Muscle layer of duodenum (tissue), 2 donors: ENCODE results near the gene SCN8A.
"Not testable (repeated sequence)": the region's sequence is repeated elsewhere in the genome, so short reads cannot be mapped to it uniquely, and the experiment has no call there.

Experiments
- H3K27ac ChIP-seq: one replicate; pipeline ENCODE4 v1.7.0; 2013; ENCODE audit warnings: mild to moderate bottlenecking, low read length
- H3K27me3 ChIP-seq: one replicate; pipeline ENCODE4 v1.7.0; 2013; ENCODE audit warnings: low read depth, mild to moderate bottlenecking, control low read depth, low read length
- H3K36me3 ChIP-seq, 2 donors: one replicate each; pipeline ENCODE4 v1.7.0; 2013; ENCODE audit warnings: low read length in 2 of 2, control low read depth in 1 of 2, mild to moderate bottlenecking in 1 of 2; ENCODE audit not compliant: insufficient read depth in 2 of 2, control insufficient read depth in 1 of 2
- H3K4me1 ChIP-seq, 2 donors: one replicate each; pipeline ENCODE4 v1.7.0; 2013; ENCODE audit warnings: low read length in 2 of 2, mild to moderate bottlenecking in 2 of 2, control low read depth in 1 of 2, moderate library complexity in 1 of 2; ENCODE audit not compliant: insufficient read depth in 2 of 2, control insufficient read depth in 1 of 2
- H3K4me3 ChIP-seq, 2 donors: one replicate each; pipeline ENCODE4 v1.7.0; 2013; ENCODE audit warnings: low read length in 2 of 2, low read depth in 1 of 2, mild to moderate bottlenecking in 1 of 2
- H3K9me3 ChIP-seq, 2 donors: one replicate each; pipeline ENCODE4 v1.7.0; 2013; ENCODE audit warnings: low read length in 2 of 2, control low read depth in 1 of 2, mild to moderate bottlenecking in 1 of 2; ENCODE audit not compliant: control insufficient read depth in 1 of 2
- donor health status: healthy.

SCN8A gene

GRCh38 chr12:51592034-51592705, 1.1 kb downstream of the SCN8A start:
- Histone ChIP-seq H3K4me3 (no peak overlapping the region), H3K27ac (no peak overlapping the region), H3K27me3 (peaks cover 11% of the 10 kb centered on the region), H3K4me1 (peaks cover 0 to 15% of the 10 kb centered on the region in 2 donors), H3K36me3 (no peaks in the 10 kb centered on the region), H3K9me3 (no peaks in the 10 kb centered on the region)

DNA sequence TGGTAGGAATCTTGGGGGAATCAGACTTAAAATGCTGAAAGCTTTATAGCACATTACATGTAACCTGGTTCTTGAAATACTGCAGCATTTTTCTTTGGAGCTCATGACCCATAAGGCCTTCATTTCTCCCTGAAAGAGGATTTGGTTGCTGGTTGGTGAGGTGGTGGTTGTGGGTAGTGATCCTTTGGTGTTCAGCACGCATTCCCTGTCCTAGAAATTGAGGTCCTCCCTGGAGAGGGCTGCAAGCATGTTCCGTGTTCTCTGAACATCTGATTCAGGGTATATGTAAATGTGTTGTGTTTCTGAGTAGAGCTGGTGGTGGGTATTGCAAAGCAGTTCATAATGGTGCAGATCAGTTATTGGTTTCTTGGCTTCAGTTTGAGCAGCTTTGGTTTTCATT, 2.0 kb downstream of the SCN8A start:
- H3K4me3 ChIP-seq: no peak overlapping the region
- peaks cover 11% of the 10 kb centered on the region for H3K27me3 ChIP-seq
- H3K4me1 ChIP-seq: peaks cover 0 to 15% of the 10 kb centered on the region in 2 donors
- no peaks in the 10 kb centered on the region for H3K9me3 ChIP-seq
- no peaks in the 10 kb centered on the region for H3K36me3 ChIP-seq
- H3K27ac ChIP-seq: no peak overlapping the region

DNA sequence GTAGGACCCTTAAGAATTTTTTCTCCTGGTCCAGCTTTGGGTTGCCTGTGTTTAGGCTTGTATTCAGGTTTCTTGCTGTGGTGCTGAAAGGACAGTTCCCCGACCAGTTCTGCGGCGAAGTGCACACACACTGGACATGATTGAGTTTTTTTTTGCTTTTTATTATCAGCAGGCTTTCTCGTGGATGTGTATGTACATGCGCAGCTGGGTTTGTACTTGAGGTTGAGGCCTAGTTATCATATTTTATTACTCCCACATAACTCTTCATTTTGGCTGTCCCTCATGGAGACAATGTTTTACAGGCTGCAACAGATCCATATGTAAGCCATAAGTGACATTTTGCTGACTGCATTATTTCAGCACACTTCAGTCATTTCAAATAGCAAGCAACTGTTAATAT, 2.5 kb downstream of the SCN8A start:
- no peak overlapping the region for H3K27ac ChIP-seq
- peaks cover 11% of the 10 kb centered on the region for H3K27me3 ChIP-seq
- no peaks in the 10 kb centered on the region for H3K36me3 ChIP-seq
- H3K4me3 ChIP-seq: no peak overlapping the region
- no peaks in the 10 kb centered on the region for H3K9me3 ChIP-seq
- peaks cover 0 to 15% of the 10 kb centered on the region in 2 donors for H3K4me1 ChIP-seq

GRCh38 chr12:51598156-51598555, 7.1 kb downstream of the SCN8A start:
- Histone ChIP-seq H3K9me3 (no peaks in the 10 kb centered on the region), H3K36me3 (no peaks in the 10 kb centered on the region), H3K27ac (no peak overlapping the region), H3K4me1 (no peaks in the 10 kb centered on the region), H3K27me3 (no peaks in the 10 kb centered on the region), H3K4me3 (no peak overlapping the region)

DNA sequence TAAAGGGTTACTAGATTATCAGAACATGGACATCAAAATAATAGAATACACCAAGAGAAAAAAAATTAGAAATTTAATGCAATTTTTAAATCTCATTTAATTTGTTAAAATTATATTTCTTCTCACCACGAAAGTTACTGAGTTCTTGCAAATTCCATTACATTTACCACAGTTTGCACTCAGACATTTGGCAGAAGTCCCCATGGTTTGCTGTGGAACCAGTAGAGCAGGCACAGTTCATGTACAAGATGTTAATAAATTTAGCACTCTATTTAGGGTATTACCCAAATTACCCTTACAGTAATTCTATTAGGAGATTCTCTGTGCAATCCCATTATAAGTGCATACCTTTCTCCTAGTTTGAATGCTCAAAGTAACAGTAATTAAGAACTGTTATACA, 9.7 kb downstream of the SCN8A start:
- H3K9me3 ChIP-seq: no peaks in the 10 kb centered on the region
- H3K4me3 ChIP-seq: no peak overlapping the region
- no peak overlapping the region for H3K27ac ChIP-seq
- no peaks in the 10 kb centered on the region for H3K36me3 ChIP-seq
- H3K27me3 ChIP-seq: no peaks in the 10 kb centered on the region
- H3K4me1 ChIP-seq: no peaks in the 10 kb centered on the region

GRCh38 chr12:51601241-51601640, 10.2 kb downstream of the SCN8A start:
- H3K27me3 ChIP-seq: no peaks in the 10 kb centered on the region
- no peak overlapping the region for H3K27ac ChIP-seq
- no peaks in the 10 kb centered on the region for H3K9me3 ChIP-seq
- H3K4me3 ChIP-seq: no peak overlapping the region
- H3K4me1 ChIP-seq: no peaks in the 10 kb centered on the region
- H3K36me3 ChIP-seq: no peaks in the 10 kb centered on the region

GRCh38 chr12:51605896-51606295, 14.9 kb downstream of the SCN8A start:
- not testable (repeated sequence) for H3K4me3 ChIP-seq, H3K36me3 ChIP-seq, H3K9me3 ChIP-seq, H3K4me1 ChIP-seq, H3K27ac ChIP-seq, H3K27me3 ChIP-seq

- H3K4me3 ChIP-seq, H3K27me3 ChIP-seq, H3K9me3 ChIP-seq, H3K4me1 ChIP-seq, H3K36me3 ChIP-seq, H3K27ac ChIP-seq: not testable (repeated sequence)
Measured at GRCh38 chr12:51607197-51607596, 16.2 kb downstream of the SCN8A start.

DNA sequence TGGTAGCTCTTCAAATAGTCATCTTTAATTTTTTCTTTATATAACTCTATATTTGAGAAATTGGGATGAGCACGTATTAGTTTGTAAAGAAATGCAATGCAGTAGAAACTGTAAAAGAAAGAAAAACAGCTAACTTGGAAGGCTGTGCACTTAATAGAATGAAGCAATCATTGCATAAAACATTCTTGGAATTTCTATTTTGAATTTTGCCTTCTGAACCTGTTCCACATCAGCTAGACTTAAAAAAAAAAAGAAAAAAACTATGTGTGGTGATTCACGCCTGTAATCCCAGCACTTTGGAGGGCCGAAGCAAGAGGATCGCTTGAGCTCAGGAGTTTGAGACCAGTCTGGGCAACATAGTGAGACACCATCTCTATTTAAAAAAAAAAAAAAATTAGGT, 29.4 kb downstream of the SCN8A start:
- H3K27me3 ChIP-seq: no peaks in the 10 kb centered on the region
- no peaks in the 10 kb centered on the region for H3K4me1 ChIP-seq
- no peaks in the 10 kb centered on the region for H3K9me3 ChIP-seq
- no peaks in the 10 kb centered on the region for H3K36me3 ChIP-seq
- H3K4me3 ChIP-seq: no peak overlapping the region
- no peak overlapping the region for H3K27ac ChIP-seq

DNA sequence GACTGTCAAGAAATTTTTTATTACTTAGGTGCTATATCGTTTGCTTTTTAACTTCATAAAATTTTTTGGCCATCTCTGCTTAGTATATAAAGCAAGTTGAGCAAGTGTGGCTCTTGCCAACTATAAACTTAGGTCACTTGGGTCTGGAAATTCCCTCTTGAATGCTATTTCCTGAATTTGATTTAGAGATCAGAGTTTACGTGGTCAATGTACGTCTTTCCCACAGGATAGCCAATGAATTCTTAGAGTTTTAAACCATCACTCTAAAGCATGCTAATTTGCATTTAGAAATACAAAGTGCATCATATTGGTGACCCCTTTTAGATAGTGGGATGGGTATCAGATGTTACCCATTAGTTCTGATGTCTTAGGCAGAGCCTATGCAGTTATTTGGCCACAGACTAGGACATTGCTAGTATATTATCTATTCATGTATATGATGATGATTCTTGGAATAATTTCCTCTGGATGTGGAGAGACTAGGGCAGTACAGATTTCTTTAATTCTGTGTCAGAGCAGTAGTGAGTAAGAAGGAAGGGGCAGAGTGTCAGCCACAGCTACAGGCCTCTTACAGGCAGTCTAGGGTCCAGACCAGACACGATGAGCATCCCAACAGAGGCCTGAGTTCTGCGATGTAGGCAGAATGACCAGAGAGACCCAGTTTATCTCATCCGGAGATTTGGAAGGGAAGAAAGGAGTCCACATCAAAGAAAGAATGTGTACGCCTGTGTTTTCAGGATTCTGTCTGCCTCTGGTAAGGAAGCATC, 30.3 kb downstream of the SCN8A start:
- Histone ChIP-seq H3K4me3 (no peak overlapping the region), H3K27ac (no peak overlapping the region)

DNA sequence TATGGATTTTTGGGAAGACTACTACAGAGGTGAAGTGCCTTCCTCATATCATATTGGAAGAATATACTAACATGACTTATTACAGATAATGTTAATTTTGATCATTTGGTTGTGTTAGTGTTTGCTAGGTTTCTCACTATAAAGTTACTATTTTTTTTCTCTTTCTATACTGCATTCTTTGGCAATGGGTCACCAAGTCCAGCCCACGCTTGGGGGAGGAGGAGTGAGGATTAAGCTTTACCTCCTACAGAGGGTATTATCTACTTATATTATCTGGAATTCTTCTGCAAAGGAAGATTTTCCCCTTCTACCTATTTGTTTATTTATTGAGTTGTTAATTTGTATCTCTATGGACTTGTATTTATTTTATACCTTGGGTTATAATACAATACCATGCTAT, 31.5 kb downstream of the SCN8A start:
- Histone ChIP-seq H3K9me3 (no peaks in the 10 kb centered on the region), H3K4me3 (no peak overlapping the region)

More for the DNA sequence above, 30.3 kb downstream of the SCN8A start:
- H3K36me3 ChIP-seq: no peaks in the 10 kb centered on the region
- no peaks in the 10 kb centered on the region for H3K4me1 ChIP-seq
- H3K9me3 ChIP-seq: no peaks in the 10 kb centered on the region
- no peaks in the 10 kb centered on the region for H3K27me3 ChIP-seq

DNA sequence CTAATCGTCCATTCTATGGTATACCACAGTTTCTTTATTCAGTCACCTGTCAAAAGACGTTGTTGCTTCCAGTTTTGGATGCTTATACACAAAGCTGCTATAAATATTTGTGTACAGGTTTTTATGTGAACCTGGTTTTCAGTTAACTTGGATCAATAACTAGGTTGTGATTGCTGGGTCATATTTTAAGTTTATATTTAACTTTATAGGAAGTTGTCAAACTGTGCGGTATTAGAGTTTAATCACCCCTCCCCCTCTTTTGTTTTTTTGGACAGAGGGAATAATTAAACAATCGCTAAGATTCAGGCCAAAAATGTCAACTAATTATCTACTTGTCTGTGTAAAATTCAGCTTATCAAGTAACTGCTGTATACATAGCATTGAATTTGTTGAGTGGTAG, 34.3 kb downstream of the SCN8A start:
- no peaks in the 10 kb centered on the region for H3K36me3 ChIP-seq
- H3K4me3 ChIP-seq: no peak overlapping the region
- H3K9me3 ChIP-seq: no peaks in the 10 kb centered on the region
- H3K4me1 ChIP-seq: no peaks in the 10 kb centered on the region
- no peaks in the 10 kb centered on the region for H3K27me3 ChIP-seq
- H3K27ac ChIP-seq: no peak overlapping the region

More for the DNA sequence above, 31.5 kb downstream of the SCN8A start:
- Histone ChIP-seq H3K27ac (no peak overlapping the region), H3K36me3 (no peaks in the 10 kb centered on the region), H3K27me3 (no peaks in the 10 kb centered on the region), H3K4me1 (no peaks in the 10 kb centered on the region)
